Upper lobe of left lung (tissue), 4 donors: ENCODE data around the gene ANO2.

Experiments
- CTCF ChIP-seq, 6 experiments: fragments of 450-650 bp in 4 of 6; fragments of 200-600 bp in 2 of 6; sonication (generic) in 2 of 6; IDR thresholded peaks; one replicate each; pipeline ENCODE4 v1.5.1; 2016 to 2019; ENCODE audit warnings: antibody characterized with exemption in 6 of 6
- EP300 ChIP-seq, 4 donors: sonication (generic); formaldehyde crosslinking; IDR thresholded peaks; one replicate each; pipeline ENCODE4 v1.5.1; 2017; ENCODE audit warnings: antibody characterized with exemption in 4 of 4, control low read depth in 2 of 4
- POLR2A ChIP-seq, 4 donors: fragments of 450-650 bp; IDR thresholded peaks; one replicate each; pipeline ENCODE4 v1.5.1; 2016 to 2017; ENCODE audit warnings: antibody characterized with exemption in 4 of 4, mild to moderate bottlenecking in 2 of 4
- POLR2AphosphoS5 ChIP-seq, 2 donors: sonication (generic); formaldehyde crosslinking; IDR thresholded peaks; one replicate each; pipeline ENCODE4 v1.5.1; 2017; ENCODE audit warnings: antibody characterized with exemption in 2 of 2

DNA sequence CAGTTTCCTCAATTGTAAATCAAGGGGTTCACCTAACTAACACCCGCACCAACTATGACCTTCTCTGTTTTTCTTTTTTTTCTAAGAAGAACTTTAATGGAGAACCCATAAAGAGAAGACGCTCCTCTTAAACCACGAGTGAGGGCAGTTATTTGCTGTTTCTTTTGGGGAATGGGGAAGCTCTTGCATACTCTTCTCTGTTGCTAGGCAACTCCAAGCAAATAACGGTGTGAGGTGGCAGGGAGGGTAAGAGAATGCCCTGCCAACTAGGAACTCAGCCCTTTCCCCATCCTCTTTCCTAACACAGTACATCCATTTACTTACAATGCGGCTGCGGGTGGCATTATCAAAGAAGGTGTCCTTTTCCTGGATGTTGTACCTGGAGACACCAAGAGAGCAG, 114.9 kb downstream of the ANO2 start:
- TF ChIP-seq POLR2AphosphoS5 (IDR thresholded peaks at IDR 0.05), result no peak
- no peak for TF ChIP-seq CTCF (IDR thresholded peaks at IDR 0.05)
- TF ChIP-seq POLR2A (IDR thresholded peaks at IDR 0.05), result no peak
- no peak for TF ChIP-seq EP300 (IDR thresholded peaks at IDR 0.05)
